ENCODE measurements around the gene SCAMP2.
"Not testable (repeated sequence)": the region's sequence is repeated elsewhere in the genome, so short reads cannot be mapped to it uniquely, and the experiment has no call there.

The SCAMP2 gene, protein sequence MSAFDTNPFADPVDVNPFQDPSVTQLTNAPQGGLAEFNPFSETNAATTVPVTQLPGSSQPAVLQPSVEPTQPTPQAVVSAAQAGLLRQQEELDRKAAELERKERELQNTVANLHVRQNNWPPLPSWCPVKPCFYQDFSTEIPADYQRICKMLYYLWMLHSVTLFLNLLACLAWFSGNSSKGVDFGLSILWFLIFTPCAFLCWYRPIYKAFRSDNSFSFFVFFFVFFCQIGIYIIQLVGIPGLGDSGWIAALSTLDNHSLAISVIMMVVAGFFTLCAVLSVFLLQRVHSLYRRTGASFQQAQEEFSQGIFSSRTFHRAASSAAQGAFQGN
- 103 reads per million, percentile 83 among the genes with 10 or more reads in this experiment for total RNA-seq

- DNase-seq: peak; percentile 86
These were observed at the start of gene SCAMP2 for GRCh38 chr15:74873036-74873755. TSS of gene SCAMP2 (minus strand) at chr15:74873365. CDS start at chr15:74873255, 110 bp downstream.

DNA sequence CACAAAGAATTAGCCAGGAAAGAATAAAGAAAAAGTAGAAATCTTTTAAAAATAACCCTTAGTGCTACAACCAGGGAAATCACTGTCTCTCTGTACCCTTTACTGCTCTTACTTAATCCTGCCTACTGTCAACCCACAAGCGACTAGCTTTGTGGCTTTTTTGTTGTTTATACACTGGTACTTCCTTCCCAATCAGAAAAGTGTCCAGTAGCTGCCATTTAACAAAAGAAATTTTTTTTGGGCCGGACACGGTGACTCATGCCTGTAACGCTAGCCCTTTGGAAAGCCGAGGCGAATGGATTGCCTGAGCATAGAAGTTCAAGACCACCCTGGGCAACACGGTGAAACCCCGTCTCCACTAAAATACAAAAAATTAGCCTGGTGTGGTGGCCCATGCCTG lies 47.3 kb upstream of the SCAMP2 start:
- no peak for DNase-seq

DNA sequence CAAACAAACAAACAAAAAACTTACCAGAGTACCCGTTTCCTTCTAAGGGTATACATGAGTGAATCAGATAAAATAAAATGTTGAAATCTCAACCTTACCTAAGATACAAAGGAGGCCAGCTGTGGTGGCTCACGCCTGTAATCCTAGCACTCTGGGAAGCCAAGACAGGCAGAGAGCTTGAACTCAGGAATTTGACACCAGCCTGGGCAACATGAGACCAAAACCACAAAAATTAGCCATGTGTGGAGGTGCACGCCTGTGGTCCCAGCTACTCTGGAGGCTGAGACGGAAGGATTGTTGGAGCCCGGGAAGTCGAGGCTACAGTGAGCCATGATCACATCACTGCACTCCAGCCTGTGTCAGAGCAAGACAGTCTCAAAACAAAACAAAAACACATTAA lies 44.5 kb upstream of the SCAMP2 start:
- no peak for DNase-seq

- not testable (repeated sequence) for DNase-seq
These were observed 40.6 kb upstream of the SCAMP2 start for GRCh38 chr15:74913799-74914198.

GRCh38 chr15:74913041-74913440 lies 39.9 kb upstream of the SCAMP2 start:
- DNase-seq: no peak

DNA sequence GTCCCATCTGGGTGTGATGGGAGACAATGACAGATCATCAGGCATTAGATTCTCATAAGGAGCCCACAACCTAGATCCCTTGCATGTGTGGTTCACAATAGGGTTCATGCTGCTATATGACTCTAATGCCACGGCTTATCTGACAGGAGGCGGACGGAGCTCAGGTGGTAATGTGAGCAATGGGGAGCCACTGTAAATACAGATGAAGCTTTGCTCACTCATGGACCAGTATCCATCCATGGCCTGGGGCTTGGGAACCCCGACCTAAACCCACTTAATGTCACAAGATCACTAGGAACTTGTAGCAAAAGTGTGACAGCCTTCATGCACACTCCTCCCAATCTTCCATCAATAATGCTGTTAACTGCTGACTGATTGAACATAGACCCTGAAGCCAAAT lies 35.5 kb upstream of the SCAMP2 start:
- DNase-seq: no peak

- no peak for DNase-seq
These were observed 34.2 kb upstream of the SCAMP2 start for GRCh38 chr15:74907163-74907870.

DNA sequence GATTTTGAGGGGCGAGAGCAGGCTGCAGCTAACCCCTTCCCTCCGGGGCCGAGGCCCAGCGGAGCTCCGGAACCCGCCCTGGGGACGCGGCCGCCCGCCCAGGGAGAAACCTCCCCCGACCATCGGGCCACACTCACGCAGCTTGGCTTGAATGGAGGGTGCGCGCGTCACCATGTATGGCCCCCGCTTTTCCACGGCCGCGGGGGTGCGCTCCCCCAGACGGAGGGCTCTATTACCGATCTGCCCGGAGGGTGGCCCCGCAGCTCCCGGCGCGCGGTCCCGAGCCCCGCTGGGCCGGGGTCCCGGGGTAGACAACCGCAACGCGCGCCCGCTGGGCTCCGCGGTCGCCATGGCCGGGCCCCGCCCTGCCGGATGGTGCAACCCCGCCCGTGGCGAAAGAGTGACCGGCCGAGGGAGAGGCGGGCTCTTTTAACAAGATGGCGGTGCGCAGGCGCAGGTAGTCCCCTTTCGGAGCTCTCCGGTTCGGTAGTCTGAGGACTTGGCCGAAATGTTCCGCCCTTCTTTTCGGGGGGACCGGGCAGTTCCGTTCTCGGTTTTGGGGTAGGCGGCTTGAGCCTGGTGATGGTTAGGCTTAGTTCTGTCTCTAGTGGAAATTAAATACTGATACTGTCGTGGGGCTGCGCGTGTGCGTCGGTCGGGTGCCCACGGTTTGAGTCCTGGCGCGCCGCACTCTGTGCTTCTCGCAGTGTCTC lies 33.4 kb upstream of the SCAMP2 start, which contains the start of gene FAM219B:
Gene FAM219B, minus strand, starts transcription at position 402 of the 713 bp plus-strand sequence. Its CDS starts 51 bp downstream, at position 351.
- DNase-seq: peak; percentile 64

DNA sequence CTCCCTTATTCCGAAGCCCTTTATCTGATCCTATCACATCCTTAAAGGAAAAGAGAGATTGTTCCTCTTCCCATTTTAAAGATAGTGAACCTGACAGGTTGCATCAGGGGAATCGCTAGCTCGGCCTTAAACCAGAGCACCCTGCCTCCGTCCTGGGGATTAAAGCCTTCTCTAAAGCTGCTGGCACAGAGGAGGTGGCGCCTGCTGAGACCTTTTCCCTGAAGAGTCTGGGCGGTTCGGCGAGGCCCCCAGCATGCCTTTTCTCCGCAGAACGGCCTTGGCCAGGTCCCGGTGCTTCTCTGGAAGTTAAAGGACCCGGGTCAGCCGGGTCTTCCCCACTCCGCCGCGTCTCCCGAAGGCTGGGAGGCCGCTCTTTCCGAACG lies 32.9 kb upstream of the SCAMP2 start:
- DNase-seq: no peak

DNA sequence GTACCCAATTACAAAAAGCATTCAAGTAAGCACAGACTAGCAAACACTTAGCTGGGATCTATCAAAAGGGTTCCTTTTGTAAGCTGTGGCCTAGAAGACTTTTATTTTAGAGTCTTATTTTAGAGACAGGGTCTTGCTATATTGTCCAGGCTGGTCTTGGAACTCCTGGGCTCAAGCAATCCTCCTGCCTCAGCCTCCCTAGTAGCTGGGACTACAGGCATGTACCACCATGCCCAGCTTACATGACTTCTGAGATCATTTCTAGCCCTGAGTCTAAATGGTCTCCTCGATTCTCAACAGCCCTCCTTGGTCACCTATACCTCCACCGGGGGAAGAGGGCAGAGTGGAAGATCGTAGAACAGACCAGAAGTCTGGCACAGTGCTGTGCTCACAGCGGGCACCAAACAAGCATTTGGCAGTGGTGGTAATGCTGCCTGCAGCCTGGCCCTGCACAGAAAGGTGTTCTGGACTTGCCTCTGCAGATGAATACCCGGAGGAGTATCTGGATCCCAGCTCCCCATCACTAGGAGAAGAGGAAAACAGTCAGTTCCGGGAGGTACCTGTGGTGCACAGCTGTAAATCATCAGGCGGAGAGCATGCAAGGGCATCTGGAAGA lies 31.1 kb upstream of the SCAMP2 start:
- no peak for DNase-seq

DNA sequence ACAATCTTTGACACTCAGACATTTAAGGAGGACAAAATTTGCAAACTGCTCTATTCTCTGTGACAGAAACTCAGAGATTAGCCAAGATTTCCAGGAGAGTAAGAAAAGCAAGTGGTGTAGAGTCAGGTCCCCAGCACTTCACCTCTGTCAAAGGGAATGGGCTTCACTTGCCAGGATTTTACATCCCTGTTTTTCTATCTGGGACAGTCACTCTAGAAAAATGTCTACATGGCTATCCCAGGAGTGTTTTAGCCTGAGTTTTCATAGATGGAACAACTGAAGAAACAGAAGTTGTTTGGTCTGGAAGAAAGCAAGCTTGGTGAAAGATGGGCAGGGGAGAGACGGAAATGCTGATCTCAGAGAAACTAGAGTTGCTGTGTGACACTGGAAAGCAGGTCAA lies 30.5 kb upstream of the SCAMP2 start:
- no peak for DNase-seq

DNA sequence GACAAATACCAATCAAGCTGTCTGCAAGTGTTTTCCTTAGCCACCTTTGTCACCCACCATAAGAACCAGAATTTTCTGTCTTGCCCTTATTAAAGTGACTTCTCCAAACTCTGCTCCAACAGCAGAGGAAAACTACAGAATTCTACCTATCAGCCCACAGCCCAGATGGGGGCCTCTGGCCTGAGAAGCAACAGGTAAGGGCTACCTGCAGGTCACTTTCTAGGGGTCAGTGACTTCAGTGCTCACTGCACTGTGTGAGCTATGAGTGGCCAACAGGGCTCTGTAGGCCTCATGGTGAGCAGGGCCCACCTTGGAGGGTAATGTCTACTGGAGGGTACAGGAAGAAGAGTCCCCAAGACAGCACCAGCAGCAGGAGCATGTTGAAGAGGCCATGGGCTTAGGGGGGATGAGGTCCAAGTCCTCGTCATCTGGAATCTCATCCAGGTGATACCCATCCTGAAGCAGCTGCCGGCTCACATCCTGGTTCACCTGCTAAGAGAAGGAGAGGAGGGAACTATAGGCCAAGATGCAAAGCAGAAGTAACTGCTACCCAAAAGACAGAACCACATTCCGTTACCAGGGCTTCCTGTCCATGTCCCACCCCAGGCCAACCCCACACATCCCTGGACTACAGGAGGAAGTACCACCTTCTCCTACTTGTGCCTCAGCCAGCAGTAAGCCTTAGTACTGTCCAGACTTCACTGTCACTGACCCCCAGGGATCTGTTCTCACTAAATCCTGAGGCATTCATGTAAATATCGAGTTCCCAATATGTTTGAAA lies 29.3 kb upstream of the SCAMP2 start:
- DNase-seq: no peak

- DNase-seq: peak; percentile 44
These were observed 28.5 kb upstream of the SCAMP2 start for GRCh38 chr15:74901612-74902063.

DNA sequence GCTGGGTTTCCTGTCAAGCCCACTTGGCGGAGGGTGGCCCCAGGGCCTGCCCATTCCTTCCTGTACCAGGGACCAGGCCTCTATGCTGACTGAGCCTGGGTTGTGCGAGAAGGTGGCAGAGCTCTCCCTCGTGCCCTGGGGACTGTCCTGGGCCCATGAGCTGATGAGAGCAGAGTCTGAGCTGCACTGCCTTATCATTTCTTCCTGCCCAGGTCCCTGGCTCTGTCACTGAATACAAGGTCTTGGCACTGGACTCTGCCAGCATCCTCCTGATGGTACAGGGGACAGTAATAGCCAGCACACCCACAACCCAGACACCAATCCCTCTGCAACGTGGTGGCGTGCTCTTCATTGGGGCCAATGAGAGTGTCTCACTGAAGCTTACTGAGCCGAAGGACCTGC lies 24.1 kb upstream of the SCAMP2 start:
- no peak for DNase-seq

GRCh38 chr15:74896316-74896715 lies 23.2 kb upstream of the SCAMP2 start:
- no peak for DNase-seq

DNA sequence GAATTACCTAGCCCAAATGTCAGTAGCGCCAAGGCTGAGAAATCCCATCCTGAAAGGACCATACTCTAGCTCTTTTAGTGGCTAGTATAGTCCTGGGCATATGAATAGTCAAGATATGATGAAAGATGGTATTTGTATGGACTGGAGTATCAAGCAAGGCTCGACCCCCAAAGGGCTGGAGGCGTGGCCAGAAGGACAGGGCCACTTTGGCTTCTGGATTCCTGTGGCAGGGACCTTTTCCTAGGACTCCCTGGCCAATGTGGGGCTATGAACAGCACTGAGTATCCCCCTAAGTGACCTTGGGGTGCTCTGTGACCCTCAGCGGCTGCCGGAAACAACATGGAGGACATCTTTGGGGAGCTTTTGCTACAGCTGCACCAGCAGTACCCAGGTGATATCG lies 22.7 kb upstream of the SCAMP2 start:
- no peak for DNase-seq

GRCh38 chr15:74894383-74894782 lies 21.2 kb upstream of the SCAMP2 start:
- not testable (repeated sequence) for DNase-seq

DNA sequence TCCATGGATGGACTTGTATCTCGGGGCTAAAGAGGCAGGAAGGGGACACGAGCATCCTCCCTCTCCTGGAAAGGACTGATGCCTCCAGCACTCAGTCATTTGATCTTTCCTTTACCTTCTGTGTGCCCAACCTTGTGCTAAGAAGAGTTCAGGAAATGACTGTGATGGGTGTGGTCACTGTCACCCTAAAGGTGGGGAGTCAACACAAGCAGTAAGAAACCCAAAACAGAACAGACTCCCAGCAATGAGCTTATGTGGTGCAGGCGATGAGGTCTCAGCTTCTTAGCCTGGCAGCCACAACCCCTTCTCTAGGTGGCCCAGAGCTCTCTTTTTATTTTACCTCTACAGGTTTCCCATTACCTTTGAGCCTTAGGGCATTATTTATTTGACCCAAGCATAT lies 20.5 kb upstream of the SCAMP2 start:
- DNase-seq: no peak

DNA sequence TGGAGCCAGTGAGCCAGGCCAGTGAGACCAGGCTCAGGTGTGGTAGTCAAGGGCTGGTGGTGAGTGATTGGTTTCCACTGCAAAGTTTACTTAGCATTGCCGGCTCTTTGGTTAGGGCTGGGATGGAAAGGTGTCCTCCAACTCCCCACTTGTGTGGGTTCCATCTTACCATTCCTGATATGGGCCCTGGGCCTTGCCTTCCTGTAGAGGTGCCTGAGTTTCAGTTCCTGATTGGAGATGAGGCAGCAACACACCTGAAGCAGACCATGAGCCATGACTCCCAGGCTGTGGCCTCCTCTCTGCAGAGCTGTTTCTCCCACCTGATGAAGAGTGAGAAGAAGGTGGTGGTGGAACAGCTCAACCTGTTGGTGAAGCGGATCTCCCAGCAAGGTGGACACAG lies 19.8 kb upstream of the SCAMP2 start:
- no peak for DNase-seq

DNA sequence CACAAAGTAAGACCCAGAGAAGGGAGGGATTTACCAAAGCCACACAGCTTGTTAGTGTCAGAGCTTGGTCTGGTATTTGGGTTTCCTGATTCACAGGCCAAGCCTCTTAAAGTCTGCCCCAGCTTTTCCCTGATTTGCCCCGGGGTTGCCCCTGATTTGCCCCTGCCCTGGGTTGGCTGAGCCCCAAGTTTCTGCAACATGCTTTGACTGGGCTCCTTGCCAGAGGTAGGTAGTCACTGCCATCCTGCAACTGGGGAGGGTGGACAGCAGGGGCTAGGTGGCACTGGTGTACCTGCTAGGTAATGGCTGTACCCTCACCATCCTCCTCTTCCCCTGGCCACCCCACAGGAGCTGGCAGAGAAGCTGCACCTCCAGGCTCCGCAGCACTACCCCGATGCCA lies 19.1 kb upstream of the SCAMP2 start:
- DNase-seq: no peak

DNA sequence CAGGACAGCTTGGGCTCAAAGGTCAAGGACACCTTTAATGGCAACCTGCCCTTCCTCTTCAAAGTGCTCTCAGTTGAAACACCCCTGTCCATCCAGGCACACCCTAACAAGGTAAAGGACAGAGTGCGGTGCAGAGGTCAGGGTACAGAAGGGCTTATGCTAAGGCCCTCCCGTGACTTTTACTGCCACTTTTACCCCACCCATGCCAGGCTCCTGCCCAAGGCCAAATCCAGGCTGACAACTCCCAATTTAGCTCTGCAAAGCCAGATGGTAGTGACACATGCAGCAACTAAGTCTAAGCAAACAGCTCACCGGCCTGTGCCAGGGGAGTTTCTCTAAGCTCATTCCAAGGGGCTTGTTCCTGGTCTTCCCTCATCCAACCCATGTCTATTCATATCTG lies 18.3 kb upstream of the SCAMP2 start:
- DNase-seq: no peak

DNA sequence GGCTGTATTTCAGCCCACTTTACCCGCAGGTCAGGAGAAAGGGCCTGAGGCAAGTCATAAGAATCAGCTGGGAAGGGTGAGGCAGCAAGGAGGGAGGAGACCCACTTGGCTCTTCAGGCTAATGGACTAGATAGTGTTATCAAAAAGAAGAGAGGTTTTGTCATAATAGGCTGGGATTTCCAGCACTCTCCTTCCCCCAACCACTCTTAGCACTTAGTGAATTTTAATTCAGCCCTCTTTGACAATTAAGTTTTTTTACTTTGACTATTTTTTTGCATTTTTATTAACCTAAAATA lies 17.4 kb upstream of the SCAMP2 start:
- DNase-seq: no peak

Data from effector CD4-positive, alpha-beta T cell (primary cell).